CD4-positive, CD25-positive, alpha-beta regulatory T cell (primary cell): ENCODE results near the gene LPXN. TPM values are rescaled to one million over a fixed set of nuclear protein-coding genes. Genes with fewer than 3 reads are reported as not detected.

Experiments
- ATAC-seq, 2 donors: fragments of 150-1000 bp; cut with Tn5 transposase; one replicate each; pipeline ENCODE4 v1.10.0; 2021; ENCODE audit warnings: low read depth in 2 of 2, moderate number of reproducible peaks in 2 of 2, moderate library complexity in 1 of 2
- DNase-seq, 3 donors: peaks; one replicate each; pipeline versions ENCODE4 v3.0.0 to v3.0.0-alpha.2; 2012 to 2022; ENCODE audit warnings: mixed read lengths in 1 of 3
- H3K27ac ChIP-seq: one replicate; pipeline ENCODE4 v1.7.0; 2013; ENCODE audit warnings: mild to moderate bottlenecking, low read length; ENCODE audit not compliant: insufficient read depth, poor library complexity, severe bottlenecking
- H3K27me3 ChIP-seq: one replicate; pipeline ENCODE4 v1.7.0; 2013; ENCODE audit warnings: low read length; ENCODE audit not compliant: control insufficient read depth, insufficient read depth
- H3K36me3 ChIP-seq: one replicate; pipeline ENCODE4 v1.7.0; 2013; ENCODE audit warnings: mild to moderate bottlenecking, low read length, moderate library complexity; ENCODE audit not compliant: control insufficient read depth, insufficient read depth
- H3K4me1 ChIP-seq: 2 replicates; pipeline ENCODE4 v1.7.0; 2013; ENCODE audit warnings: mild to moderate bottlenecking, low read length; ENCODE audit not compliant: insufficient read depth, control insufficient read depth, poor library complexity, severe bottlenecking
- H3K4me3 ChIP-seq: one replicate; pipeline ENCODE4 v1.7.0; 2013; ENCODE audit warnings: low read depth, mild to moderate bottlenecking, low read length, moderate library complexity
- H3K9me3 ChIP-seq, 2 experiments: 1 replicate in 1 of 2; 2 replicates in 1 of 2; pipeline ENCODE4 v1.7.0; 2013; ENCODE audit warnings: low read length in 2 of 2, mild to moderate bottlenecking in 1 of 2, moderate library complexity in 1 of 2; ENCODE audit not compliant: control insufficient read depth in 2 of 2
- H3K27ac Mint-ChIP-seq, 3 donors: one replicate each; pipeline ENCODE4 v1.8.0; 2020 to 2022; ENCODE audit warnings: mild to moderate bottlenecking in 3 of 3, mixed read lengths in 3 of 3, moderate library complexity in 2 of 3
- H3K27me3 Mint-ChIP-seq: one replicate; pipeline ENCODE4 v1.8.0; 2022; ENCODE audit warnings: mild to moderate bottlenecking, mixed read lengths
- H3K36me3 Mint-ChIP-seq: one replicate; pipeline ENCODE4 v1.8.0; 2020; ENCODE audit warnings: mixed read lengths
- H3K4me1 Mint-ChIP-seq, 4 donors: one replicate each; pipeline ENCODE4 v1.8.0; 2020 to 2022; ENCODE audit warnings: mixed read lengths in 4 of 4, mild to moderate bottlenecking in 1 of 4
- H3K4me3 Mint-ChIP-seq, 4 donors: one replicate each; pipeline ENCODE4 v1.8.0; 2020 to 2022; ENCODE audit warnings: mild to moderate bottlenecking in 4 of 4, mixed read lengths in 4 of 4, moderate library complexity in 3 of 4
- H3K9me3 Mint-ChIP-seq, 7 donors: one replicate each; pipeline ENCODE4 v1.8.0; 2020 to 2022; ENCODE audit warnings: mixed read lengths in 7 of 7, mild to moderate bottlenecking in 3 of 7, moderate library complexity in 2 of 7
- polyA plus RNA-seq, 4 donors: library from polyadenylated mRNA; unstranded; fragments of 300-500 nt; fragmentation: Illumina TruSeq; gene quantifications; one replicate each; pipeline ENCODE4 v1.2.3, GENCODE V29; 2021
- total RNA-seq: library from RNA; stranded (reverse); gene quantifications from one replicate; pipeline ENCODE4 v1.2.3, GENCODE V29; 2022

LPXN gene
- total RNA-seq = 101 TPM
- 100 to 1,000 TPM; 221 to 314 (median 265) TPM for polyA plus RNA-seq

GRCh38 chr11:58575377-58576020, at the start of gene LPXN:
LPXN (minus strand) TSS chr11:58575856; CDS start chr11:58575772, 84 bp downstream.
- Histone ChIP-seq H3K4me3 (peak within 1 kb of the TSS; percentile 99), H3K27ac (peak within 1 kb of the TSS; percentile 100), H3K36me3 (peaks cover 5% of the 10 kb centered on the region), H3K27me3 (no peaks in the 10 kb centered on the region), H3K4me1 (peaks cover 80% of the 10 kb centered on the region), H3K9me3 (no peaks in the 10 kb centered on the region)
- ATAC-seq = no peak
- Mint-ChIP-seq H3K36me3 (peaks cover 9% of the 10 kb centered on the region), H3K27ac (peak within 1 kb of the TSS; percentile 100), H3K4me3 (peak within 1 kb of the TSS; percentile 92 to 100 (median 100)), H3K4me1 (peaks cover 20 to 75% (median 45%) of the 10 kb centered on the region in 4 donors), H3K9me3 (peaks cover 0 to 4% (median 0%) of the 10 kb centered on the region in 7 donors), H3K27me3 (peaks cover 23% of the 10 kb centered on the region)
- peak; percentile 55 to 80 (median 70) for DNase-seq

- H3K9me3 ChIP-seq = no peaks in the 10 kb centered on the region
- peaks cover 23% of the 10 kb centered on the region for H3K36me3 Mint-ChIP-seq
- peak overlapping the region in 1 of 4 donors; percentile 16 for H3K4me3 Mint-ChIP-seq
- H3K27ac Mint-ChIP-seq = peak overlapping the region in 1 of 3 donors; percentile 48
- H3K4me1 Mint-ChIP-seq = peaks cover 11 to 15% (median 13%) of the 10 kb centered on the region in 4 donors
- no peaks in the 10 kb centered on the region for H3K27me3 Mint-ChIP-seq
- no peak for ATAC-seq
- no peak overlapping the region for H3K4me3 ChIP-seq
- no peak for DNase-seq
- no peaks in the 10 kb centered on the region for H3K9me3 Mint-ChIP-seq
- no peaks in the 10 kb centered on the region for H3K27me3 ChIP-seq
- peaks cover 45% of the 10 kb centered on the region for H3K36me3 ChIP-seq
- no peak overlapping the region for H3K27ac ChIP-seq
- peaks cover 4% of the 10 kb centered on the region for H3K4me1 ChIP-seq
Observed at GRCh38 chr11:58625086-58625485, 49.4 kb upstream of the LPXN start.

GRCh38 chr11:58622344-58622743, 46.7 kb upstream of the LPXN start, which contains the start of gene CNTF:
CNTF (plus strand) TSS chr11:58622665; CDS start chr11:58622753, 88 bp downstream.
- no peak within 1 kb of the TSS for H3K4me3 Mint-ChIP-seq
- Histone ChIP-seq H3K36me3 (peaks cover 73% of the 10 kb centered on the region), H3K4me3 (no peak within 1 kb of the TSS), H3K9me3 (no peaks in the 10 kb centered on the region), H3K27ac (no peak within 1 kb of the TSS), H3K4me1 (peaks cover 4% of the 10 kb centered on the region), H3K27me3 (no peaks in the 10 kb centered on the region)
- ATAC-seq (no peak), DNase-seq (no peak)
- H3K9me3 Mint-ChIP-seq = no peaks in the 10 kb centered on the region
- H3K27me3 Mint-ChIP-seq = no peaks in the 10 kb centered on the region
- H3K4me1 Mint-ChIP-seq = peaks cover 9 to 21% (median 17%) of the 10 kb centered on the region in 4 donors
- H3K27ac Mint-ChIP-seq = peak within 1 kb of the TSS; percentile 20 to 84 (median 55)
- H3K36me3 Mint-ChIP-seq = peaks cover 50% of the 10 kb centered on the region

- peak in 1 of 3 donors; percentile 18 for DNase-seq
- no peak overlapping the region for H3K4me3 Mint-ChIP-seq
- H3K4me1 Mint-ChIP-seq = peaks cover 9 to 21% (median 18%) of the 10 kb centered on the region in 4 donors
- peaks cover 79% of the 10 kb centered on the region for H3K36me3 ChIP-seq
- peaks cover 4% of the 10 kb centered on the region for H3K4me1 ChIP-seq
- no peaks in the 10 kb centered on the region for H3K27me3 ChIP-seq
- peaks cover 54% of the 10 kb centered on the region for H3K36me3 Mint-ChIP-seq
- H3K27ac Mint-ChIP-seq = peak overlapping the region in 2 of 3 donors; percentile 55 to 84
- H3K27me3 Mint-ChIP-seq = no peaks in the 10 kb centered on the region
- no peaks in the 10 kb centered on the region for H3K9me3 ChIP-seq
- no peak overlapping the region for H3K27ac ChIP-seq
- no peak for ATAC-seq
- H3K4me3 ChIP-seq = no peak overlapping the region
- no peaks in the 10 kb centered on the region for H3K9me3 Mint-ChIP-seq
Observed at GRCh38 chr11:58621586-58622262, 46.1 kb upstream of the LPXN start.

- no peaks in the 10 kb centered on the region for H3K27me3 ChIP-seq
- peaks cover 60% of the 10 kb centered on the region for H3K36me3 Mint-ChIP-seq
- H3K9me3 Mint-ChIP-seq = no peaks in the 10 kb centered on the region
- peak in 1 of 3 donors; percentile 22 for DNase-seq
- H3K4me1 Mint-ChIP-seq = peaks cover 15 to 21% (median 19%) of the 10 kb centered on the region in 4 donors
- no peak overlapping the region for H3K4me3 Mint-ChIP-seq
- peaks cover 4% of the 10 kb centered on the region for H3K4me1 ChIP-seq
- H3K27me3 Mint-ChIP-seq = no peaks in the 10 kb centered on the region
- peak overlapping the region in 2 of 3 donors; percentile 56 to 84 for H3K27ac Mint-ChIP-seq
- no peak overlapping the region for H3K4me3 ChIP-seq
- peaks cover 89% of the 10 kb centered on the region for H3K36me3 ChIP-seq
- peak; percentile 44 to 45 for ATAC-seq
- no peaks in the 10 kb centered on the region for H3K9me3 ChIP-seq
- peak overlapping the region; percentile 35 for H3K27ac ChIP-seq
Observed at GRCh38 chr11:58617976-58618557, 42.4 kb upstream of the LPXN start.

- ATAC-seq = no peak
- Histone ChIP-seq H3K36me3 (peaks cover 95% of the 10 kb centered on the region), H3K4me3 (no peak overlapping the region), H3K27ac (no peak overlapping the region), H3K27me3 (no peaks in the 10 kb centered on the region), H3K9me3 (no peaks in the 10 kb centered on the region), H3K4me1 (peaks cover 2% of the 10 kb centered on the region)
- Mint-ChIP-seq H3K4me1 (peaks cover 13 to 20% (median 15%) of the 10 kb centered on the region in 4 donors), H3K27me3 (no peaks in the 10 kb centered on the region), H3K27ac (no peak overlapping the region), H3K9me3 (no peaks in the 10 kb centered on the region), H3K36me3 (peaks cover 66% of the 10 kb centered on the region), H3K4me3 (no peak overlapping the region)
- DNase-seq = no peak
Observed at GRCh38 chr11:58616594-58616993, 40.9 kb upstream of the LPXN start.

- ATAC-seq (no peak), DNase-seq (no peak)
- peaks cover 13 to 26% (median 18%) of the 10 kb centered on the region in 4 donors for H3K4me1 Mint-ChIP-seq
- H3K27me3 Mint-ChIP-seq = no peaks in the 10 kb centered on the region
- H3K27ac Mint-ChIP-seq = peak overlapping the region in 1 of 3 donors; percentile 61
- no peaks in the 10 kb centered on the region for H3K9me3 Mint-ChIP-seq
- H3K27ac ChIP-seq = no peak overlapping the region
- H3K27me3 ChIP-seq = no peaks in the 10 kb centered on the region
- H3K9me3 ChIP-seq = no peaks in the 10 kb centered on the region
- H3K4me3 Mint-ChIP-seq = no peak overlapping the region
- H3K4me3 ChIP-seq = no peak overlapping the region
- H3K36me3 ChIP-seq = peaks cover 99% of the 10 kb centered on the region
- H3K36me3 Mint-ChIP-seq = peaks cover 75% of the 10 kb centered on the region
- no peaks in the 10 kb centered on the region for H3K4me1 ChIP-seq
Observed at GRCh38 chr11:58615559-58615958, 39.9 kb upstream of the LPXN start.
